Stimulated activated naive CD8-positive, alpha-beta T cell treated with anti-CD3 and anti-CD28 coated beads, Interleukin-15, Interleukin-2, amounts not matched to agents 100 U/mL and 50 U/mL, for 24 hours (primary cell): ENCODE results near the gene HRH1.
"Not testable (repeated sequence)": the region's sequence is repeated elsewhere in the genome, so short reads cannot be mapped to it uniquely, and the experiment has no call there.

Experiments
- ATAC-seq: fragments of 150-1000 bp; cut with Tn5 transposase; one replicate; pipeline ENCODE4 v1.10.0; 2021
- DNase-seq: peaks from one replicate; pipeline ENCODE4 v3.0.0; 2021

Gene HRH1

DNA sequence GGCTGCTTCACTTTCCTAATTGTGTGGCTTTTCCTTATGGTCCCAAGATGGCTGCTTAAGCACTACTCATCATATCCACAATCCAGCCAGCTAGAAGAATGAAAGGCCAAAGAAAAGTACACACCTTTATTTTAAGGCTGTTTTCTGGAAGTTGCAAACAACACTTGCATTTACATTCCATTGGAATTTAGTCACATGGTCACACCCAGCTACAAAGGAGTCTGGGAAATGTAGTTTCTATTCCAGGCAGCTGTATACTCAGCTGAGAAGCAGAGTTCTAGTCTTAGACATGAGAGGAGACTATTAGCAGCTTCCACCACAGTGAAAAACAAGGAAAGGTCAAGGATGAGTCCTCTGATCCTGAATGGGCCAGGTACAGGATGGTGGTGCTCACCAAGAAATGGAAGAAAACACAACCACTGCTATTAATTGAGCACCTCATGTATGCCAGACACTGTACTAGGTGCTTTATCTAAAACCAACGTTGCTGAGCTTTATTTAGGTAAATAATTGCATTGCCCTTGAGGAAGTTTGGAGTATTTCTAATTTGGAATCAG lies 89.9 kb downstream of the HRH1 start:
- ATAC-seq (no peak), DNase-seq (no peak)

DNA sequence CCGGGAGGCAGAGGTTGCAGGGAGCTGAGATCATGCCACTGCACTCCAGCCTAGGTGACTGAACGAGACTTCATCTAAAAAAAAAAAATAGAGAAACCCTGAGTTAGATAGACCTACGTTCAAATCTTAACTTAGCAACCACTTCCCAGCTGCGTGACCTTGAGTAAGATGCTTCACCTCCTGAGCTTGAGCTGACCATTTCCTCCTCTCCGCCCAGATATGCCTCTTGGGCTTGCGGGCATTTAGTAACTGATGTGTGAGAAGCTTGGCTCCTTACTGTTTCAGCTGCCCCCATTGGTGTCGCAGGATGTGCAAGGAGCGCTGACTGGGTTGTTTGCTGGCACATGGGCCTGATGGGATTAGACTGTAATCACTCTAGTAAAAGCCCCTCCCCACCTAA lies 91.0 kb downstream of the HRH1 start:
- DNase-seq = no peak
- no peak for ATAC-seq

DNA sequence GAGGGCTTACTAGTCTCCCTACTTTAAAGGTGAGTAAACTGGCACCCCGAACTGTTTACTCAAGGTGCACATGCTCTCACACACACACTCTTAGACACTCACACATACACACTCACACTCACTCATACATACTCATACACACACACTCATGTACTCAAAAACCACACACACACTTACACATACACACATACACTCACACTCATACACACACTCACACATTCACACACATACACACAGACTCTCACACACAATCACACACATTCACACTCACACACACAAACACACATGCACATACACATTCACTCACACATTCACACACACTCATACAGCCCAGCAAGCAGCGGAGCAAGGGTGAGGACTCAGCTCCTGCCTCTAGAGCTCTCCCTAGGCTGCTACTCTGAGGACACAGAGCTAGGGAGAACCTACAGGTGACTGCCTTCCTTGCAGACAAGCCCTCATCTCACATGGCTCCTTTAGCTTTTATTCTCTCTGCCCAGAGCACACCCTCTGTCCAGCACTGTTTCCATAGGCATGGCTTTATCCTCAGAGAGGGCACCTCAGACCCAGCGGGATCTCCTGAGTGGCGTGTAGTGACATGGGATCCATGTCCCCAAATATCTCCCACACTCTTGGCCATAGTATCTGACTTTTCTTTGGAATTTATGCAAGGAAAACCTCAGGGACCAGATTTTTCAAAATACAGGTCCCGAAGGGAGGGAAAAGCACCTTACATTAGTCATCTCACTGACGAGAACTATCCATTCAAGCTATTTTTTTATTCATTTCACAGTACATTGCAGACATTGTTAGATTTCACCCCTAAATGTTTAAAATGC lies 91.8 kb downstream of the HRH1 start:
- ATAC-seq = peak; percentile 34

DNA sequence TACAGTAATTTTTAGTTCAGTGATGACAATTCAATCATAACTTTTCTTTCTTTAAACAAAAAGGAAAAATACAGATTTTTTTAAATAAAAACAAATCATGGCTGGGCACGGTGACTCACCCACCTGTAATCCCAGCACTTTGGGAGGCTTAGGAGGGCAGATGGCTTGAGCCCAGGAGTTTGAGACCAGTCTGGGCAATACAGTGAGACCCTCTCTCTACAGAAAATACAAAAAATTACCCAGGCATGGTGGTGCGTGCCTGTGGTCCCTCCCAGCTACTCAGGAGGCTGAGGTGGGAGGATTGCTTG lies 92.3 kb downstream of the HRH1 start:
- no peak for DNase-seq
- no peak for ATAC-seq

More for the DNA sequence above, 91.8 kb downstream of the HRH1 start:
- no peak for DNase-seq

DNA sequence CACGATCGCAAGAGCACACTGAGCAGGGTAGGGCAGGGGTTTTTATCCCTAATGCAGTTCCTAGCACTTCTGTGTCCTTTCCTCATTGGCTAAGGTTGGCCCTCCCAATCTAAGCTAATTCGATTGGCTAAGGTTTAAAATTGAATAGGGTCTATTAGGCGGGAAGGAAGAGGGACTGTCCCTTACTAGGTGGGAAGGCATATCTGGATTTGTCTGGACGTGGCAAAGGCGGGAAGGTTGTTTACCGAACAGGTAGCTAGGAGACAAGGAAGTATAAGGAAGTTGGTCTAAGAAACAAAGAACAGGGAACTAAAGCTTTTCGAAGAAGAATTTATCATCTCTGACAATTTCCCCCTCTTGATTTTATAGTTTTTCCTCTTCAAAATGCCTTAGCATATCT lies 93.1 kb downstream of the HRH1 start:
- ATAC-seq (no peak), DNase-seq (no peak)

DNA sequence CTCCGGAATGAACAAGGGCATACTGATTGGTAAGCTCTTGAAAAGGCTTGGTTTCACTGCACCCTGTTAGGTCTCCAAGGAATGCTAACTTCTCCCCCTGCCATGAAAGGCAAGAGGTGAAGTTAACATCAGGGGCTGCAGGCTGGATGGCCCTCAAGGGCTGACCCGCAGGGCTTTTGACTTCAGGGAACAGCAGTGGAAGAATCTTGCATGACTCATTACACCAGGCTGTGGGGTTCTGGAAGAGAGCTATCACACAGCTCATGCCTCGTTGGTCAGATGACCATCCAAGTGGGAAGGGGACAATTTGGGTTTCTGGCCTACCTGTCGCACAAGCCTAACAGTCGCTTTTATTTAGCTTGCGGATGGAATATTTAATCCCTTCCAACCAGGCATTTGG lies 94.3 kb downstream of the HRH1 start:
- DNase-seq = no peak
- ATAC-seq = no peak

DNA sequence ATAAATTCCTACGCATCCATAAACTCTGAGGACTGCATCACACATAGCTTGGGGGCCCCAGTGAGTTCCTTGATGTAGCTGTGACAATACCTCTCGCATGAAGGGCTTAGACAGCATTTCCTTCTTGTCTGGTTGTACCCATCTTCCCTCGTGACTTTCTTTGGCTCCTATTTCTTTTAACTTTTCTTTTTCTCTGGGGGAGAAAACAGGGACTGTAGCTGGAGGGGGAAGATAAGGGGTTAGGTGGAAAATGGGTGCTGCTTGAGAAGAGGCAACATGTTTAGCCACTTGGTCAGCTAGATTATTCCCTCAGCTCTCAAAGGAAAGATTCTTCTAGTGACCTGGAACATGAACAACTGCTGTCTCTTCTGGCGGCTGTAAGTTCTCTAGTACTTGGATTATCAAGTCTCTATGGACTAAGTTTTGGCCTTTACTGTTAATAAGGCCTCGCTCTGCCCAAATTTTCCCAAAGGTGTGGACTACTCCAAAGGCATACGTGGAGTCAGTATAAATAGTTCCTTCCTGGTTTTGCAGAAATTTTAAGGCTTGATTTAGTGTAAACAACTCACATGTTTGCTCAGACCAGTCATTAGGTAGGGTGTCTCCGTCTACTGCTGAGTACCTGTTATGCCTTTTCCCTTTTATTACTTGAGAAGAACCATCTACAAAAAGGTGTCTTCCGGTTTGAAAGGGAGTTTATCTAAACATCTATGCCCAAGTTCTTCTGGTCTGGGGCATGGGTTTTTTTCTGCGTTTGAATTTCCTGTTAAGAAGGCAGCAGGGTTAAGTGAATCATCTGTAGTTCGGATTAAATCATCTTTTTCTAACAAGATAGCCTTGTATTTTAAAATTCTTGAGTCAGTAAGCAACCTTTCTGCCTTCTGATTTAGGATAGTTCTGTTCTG lies 96.9 kb downstream of the HRH1 start:
- ATAC-seq (no peak), DNase-seq (no peak)

DNA sequence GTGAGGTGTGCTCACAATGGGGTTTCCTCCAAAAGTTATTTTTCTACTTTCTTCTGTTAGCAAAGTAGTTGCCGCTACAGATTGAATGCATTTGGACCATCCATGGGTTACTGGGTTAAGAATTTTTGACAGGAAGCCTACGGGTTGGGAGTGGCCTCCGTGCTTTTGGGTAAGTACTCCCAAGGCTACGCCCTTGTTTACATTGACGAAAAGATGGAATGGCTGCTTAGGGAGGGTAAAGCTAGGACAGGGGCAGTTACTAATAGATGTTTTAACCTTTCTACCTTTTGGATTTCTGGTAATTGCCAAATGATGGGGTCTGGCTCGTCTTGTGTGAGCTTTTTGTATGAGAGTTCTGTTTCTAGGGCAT lies 97.5 kb downstream of the HRH1 start:
- no peak for DNase-seq
- ATAC-seq = no peak

DNA sequence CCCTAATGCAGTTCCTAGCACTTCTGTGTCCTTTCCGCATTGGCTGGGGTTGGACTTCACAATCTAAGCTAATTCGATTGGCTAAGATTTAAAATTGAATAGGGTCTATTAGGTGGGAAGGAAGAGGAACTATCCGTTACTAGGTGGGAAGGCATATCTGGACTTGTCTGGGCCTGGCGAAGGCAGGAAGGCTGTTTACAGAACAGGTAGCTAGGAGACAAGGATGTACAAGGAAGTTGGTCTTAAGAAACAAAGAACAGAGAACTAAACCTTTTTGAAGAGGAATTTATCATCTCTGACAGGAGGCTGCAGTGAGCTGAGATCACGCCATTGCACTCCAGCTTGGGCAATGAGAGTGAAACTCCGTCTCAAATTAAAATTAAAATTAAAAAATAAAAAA lies 100.6 kb downstream of the HRH1 start:
- ATAC-seq (no peak), DNase-seq (no peak)

DNA sequence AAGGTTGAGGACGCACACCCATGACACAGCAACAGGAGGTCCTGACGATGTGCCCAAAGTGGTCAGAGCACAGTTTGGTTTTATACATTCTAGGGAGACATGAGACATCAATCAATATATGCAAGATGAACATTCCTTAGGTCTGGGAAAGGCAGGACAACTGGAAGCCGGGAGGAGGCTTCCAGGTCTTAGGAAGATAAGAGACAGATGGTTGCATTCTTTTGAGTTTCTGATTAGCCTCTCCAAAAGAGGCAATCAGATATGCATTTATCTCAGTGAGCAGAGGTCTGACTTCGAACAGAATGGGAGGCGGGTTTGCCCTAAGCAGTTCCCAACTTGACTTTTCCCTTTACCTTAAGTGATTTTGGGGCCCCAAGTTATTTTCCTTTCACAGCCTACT lies 101.2 kb downstream of the HRH1 start:
- ATAC-seq, DNase-seq: not testable (repeated sequence)

DNA sequence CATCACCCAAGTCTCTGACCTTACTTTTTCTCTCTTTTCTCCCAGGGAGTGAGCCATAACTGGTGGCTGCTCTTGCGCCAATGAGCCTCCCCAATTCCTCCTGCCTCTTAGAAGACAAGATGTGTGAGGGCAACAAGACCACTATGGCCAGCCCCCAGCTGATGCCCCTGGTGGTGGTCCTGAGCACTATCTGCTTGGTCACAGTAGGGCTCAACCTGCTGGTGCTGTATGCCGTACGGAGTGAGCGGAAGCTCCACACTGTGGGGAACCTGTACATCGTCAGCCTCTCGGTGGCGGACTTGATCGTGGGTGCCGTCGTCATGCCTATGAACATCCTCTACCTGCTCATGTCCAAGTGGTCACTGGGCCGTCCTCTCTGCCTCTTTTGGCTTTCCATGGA lies 104.7 kb downstream of the HRH1 start:
- ATAC-seq (no peak), DNase-seq (no peak)

DNA sequence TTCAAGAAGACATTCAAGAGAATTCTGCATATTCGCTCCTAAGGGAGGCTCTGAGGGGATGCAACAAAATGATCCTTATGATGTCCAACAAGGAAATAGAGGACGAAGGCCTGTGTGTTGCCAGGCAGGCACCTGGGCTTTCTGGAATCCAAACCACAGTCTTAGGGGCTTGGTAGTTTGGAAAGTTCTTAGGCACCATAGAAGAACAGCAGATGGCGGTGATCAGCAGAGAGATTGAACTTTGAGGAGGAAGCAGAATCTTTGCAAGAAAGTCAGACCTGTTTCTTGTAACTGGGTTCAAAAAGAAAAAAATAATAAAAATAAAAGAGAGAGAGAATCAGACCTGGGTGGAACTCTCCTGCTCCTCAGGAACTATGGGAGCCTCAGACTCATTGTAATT lies 106.2 kb downstream of the HRH1 start:
- no peak for ATAC-seq
- no peak for DNase-seq

DNA sequence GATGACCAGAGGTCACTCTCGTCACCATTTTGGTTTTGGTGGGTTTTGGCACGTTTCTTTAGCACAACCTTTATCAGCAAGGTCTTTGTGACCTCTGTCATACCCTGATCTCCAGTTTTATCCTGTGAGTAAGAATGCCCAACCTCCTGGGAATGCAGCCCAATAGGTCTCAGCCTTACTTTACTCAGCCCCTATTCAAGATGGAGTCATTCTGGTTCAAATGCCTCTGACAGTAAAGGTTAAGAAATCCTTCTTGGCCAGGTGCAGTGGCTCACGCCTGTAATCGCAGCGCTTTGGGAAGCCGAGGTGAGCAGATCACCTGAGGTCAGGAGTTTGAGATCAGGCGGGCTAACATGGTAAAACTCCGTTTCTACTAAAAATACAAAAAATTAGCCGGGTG lies 114.7 kb downstream of the HRH1 start:
- DNase-seq (no peak), ATAC-seq (no peak)

DNA sequence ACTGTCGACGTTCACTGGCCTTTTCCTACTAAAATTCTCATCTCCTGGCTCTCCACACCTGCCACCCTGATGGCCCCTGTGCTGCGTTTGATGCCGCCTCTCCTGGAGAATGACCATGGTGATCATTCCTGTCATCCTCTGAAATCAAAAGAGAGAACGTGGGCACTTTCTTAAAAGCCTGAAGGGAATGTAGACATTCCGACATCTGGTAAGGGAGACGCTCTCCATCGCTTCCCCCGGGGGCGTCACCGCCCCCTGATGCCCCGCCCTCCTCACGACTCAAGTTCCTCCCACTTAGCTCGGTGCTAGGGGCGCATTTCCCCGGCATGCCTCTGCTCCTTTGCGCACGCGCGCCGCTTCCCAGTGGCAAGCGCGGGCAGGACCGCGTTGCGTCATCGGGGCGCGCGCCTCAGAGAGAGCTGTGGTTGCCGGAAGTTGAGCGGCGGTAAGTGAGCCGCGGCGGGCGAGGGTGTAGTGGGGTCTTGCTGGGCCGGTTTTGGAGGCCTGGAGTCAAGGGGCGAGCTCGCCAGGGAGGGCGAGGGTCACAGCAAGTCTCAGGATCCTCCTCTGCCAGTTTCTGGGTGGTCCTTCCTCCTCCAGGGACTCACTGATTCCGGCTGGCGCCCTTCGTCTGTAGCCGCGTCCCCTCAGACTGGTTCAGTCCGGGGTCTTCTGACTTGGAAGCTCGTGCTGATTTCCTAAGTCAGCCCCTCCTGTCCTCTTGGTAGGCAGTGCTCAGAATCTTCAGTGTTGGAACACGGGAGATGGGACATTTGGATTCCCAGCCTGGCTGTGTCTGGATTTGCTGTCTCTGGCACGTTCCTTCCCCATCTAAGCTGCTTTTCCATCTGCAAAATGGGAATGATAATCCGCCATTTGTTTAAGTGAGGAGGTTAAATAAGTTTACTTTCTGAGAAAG lies 118.0 kb downstream of the HRH1 start, which contains the start of gene ATG7:
Gene ATG7, plus strand, starts transcription at position 412 of the 919 bp plus-strand sequence. CDS start 26,299 bp downstream, outside the sequence.
- peak; percentile 98 for DNase-seq
- peak; percentile 98 for ATAC-seq

DNA sequence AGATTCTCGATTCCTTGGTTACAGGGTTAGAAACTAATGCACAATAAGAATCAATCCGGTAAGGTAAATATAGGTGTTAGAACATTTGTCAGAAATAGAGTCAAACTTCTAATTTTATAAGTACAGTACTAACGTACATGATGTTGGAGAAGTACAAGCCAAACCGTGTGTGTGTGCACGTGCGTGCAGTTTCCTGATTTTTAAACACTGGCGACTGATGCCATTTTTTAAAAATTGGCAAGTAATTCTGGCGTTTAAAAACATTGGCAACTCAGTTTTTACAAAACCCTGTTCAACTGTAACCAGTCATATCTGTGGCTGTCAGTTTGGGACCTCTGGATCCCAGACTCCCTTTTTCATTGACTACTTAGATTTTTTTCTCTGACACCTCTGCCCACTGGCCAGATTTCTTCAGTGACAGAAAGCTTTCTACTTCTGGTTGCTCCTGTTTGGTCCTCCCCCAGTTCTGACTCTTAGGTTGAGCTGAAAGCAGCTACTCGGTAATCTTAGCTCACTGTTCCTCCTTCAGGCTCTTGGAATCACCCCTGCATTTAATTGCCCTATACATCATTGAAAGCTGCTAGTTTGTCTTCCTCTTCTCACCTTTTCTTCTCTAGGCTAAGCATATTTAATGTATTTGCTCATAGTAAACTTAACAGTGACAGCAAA lies 118.7 kb downstream of the HRH1 start:
- DNase-seq (no peak), ATAC-seq (no peak)

DNA sequence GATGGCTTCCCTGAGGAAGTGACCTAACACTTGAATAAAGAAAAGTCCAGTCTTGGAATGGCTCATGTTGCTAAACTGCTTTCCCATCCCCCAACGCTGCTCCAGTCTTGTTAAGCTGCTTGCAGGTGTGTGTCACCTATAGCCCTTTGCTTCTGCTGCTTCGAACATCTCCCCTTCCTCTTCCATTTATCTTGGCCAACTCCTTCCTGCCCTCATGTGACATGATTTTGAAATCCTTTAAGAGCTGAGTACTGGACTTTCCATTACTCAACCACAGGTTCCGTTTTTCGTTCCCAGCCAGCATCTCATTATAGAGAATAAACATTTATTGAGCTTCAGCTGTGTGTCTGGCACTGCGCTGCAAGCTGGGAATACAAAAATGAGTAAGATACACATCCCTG lies 119.6 kb downstream of the HRH1 start:
- no peak for ATAC-seq
- no peak for DNase-seq

DNA sequence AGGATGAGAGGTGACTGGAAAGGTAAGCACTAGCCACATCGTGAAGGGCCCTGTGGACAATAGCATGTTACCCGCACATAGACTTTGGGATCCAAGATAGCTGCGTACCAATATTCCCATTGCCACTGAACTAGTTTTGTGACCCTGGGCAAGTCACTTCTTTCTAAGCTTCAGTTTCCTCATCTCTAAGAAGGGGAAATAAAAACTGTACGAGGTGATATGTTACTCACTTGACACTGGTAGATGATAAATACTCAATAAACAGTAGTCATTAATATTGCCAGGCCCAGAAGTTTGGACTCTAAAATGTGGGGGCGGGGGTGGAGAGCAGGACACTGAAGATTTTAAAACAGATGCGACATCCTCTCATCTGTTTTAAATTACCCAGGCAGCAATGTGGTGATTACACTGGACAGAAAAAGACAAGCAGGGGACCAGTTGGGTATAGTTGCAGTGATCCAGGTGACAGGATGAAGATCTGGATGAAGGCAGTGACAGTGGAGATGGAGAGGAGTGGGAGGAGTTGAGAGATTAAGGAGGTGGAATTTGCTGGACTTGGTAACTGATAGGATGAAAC lies 120.4 kb downstream of the HRH1 start:
- DNase-seq = no peak
- no peak for ATAC-seq

DNA sequence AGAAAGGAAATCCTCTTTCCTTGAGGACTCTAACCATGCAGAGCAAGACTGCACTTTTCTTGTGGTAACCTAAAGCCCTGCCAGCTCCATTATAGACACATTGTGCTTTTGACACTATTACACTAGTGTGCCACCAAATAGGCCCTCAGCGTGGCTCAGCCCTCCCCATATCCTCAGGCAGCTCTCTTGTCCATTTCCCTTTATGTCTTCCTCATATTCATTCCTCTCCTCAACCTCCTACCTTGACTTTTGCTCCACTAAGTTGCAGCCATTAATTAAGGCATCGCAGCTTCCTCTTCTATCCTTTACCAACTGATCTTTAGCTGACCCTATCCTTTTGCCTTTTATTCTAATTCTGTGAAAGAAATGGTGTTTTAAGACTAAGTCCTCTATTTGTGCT lies 121.6 kb downstream of the HRH1 start:
- DNase-seq (no peak), ATAC-seq (no peak)

DNA sequence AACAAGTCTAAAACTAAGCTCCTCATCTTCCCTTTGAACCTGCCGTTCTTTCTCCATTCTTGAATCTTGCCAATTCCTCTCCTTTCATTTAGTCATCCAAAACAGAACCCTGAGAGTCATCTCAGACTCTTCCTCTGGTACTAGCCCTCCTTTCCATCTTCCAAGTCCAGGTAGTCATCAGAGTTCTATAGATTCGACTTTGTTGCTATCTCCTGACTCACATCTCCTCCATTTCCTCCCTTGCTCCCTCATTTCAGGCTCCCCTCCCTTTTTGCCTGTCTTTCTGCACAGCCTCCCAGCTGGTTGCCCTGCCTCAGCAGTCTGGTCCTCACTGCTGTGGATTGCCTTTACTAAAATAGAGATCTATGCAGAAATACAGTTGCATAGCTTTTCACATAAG lies 122.6 kb downstream of the HRH1 start:
- ATAC-seq (no peak), DNase-seq (no peak)

DNA sequence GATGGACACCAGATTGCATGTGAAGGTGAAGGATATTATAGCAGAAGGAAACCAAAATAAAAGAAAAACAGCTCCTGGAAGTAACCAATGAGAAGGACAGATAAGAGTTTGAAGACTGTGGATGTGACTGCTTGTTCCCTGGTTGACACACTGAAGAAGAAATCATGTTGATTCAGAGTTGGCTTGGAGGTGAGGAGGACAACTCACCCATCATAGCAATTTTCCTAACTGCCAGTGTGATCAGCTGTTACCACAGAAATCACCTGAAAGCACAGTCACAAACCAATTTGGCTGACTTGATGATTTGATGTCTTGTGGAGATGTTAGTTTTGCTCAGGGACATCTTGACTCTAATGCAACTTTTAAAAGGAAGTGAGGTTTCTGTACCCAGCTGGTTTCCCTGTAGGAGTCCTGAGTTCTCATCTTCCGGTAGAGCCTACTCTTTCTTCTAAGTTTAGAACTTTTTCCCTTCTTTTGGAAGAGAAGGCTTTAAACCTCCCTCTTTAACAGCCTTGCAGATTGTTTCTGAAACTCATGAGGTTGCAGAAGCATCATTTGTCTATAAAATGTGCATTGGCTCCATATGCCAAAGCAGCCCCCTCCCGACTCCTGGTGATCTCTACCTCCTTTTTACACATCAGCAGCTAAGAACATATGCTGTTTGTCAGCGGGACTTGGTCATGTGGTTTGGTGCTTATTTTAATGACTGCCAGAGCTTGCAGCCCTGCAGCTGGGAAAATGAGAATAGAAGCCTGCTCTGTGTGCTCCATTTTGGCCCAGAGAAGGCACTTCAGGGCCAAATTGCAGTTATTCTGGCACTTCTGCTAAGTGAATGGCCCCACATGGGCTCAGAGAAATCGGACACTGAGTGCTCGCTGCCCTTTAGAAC lies 128.2 kb downstream of the HRH1 start:
- ATAC-seq (no peak), DNase-seq (no peak)
